Measurements from ENCODE around the gene MRFAP1L1. TPM values are rescaled to one million over a fixed set of nuclear protein-coding genes. Genes with fewer than 3 reads are reported as not detected.

Gene MRFAP1L1
- total and polyA plus RNA-seq, 9 of the 15 experiments (the other 6 are each of a cell fraction or from before 2014, with no cell fraction given), result 37.6 to 111 (median 83.8) TPM

GRCh38 chr4:6755088-6755753, 45.6 kb upstream of the MRFAP1L1 start (continued):
- TF ChIP-seq MGA (IDR thresholded peaks at IDR 0.05), result peak; percentile 67
- no peak for TF ChIP-seq NUFIP1 (IDR thresholded peaks at IDR 0.05; ENCODE audit: partially characterized antibody)
- TF ChIP-seq DPF2 (IDR thresholded peaks at IDR 0.05), result peak; percentile 48
- peak; percentile 76 for TF ChIP-seq L3MBTL2 (IDR thresholded peaks at IDR 0.05)
- TF ChIP-seq KLF6 (CRISPR knock-in tag; IDR thresholded peaks at IDR 0.05; ENCODE audit: borderline replicate concordance), result no peak
- no peak for TF ChIP-seq GTF2B (IDR thresholded peaks at IDR 0.05; ENCODE audit: extremely low read depth, insufficient read length)
- TF ChIP-seq E2F4 (CRISPR knock-in tag; IDR thresholded peaks at IDR 0.05; ENCODE audit: low read depth), result no peak
- TF ChIP-seq HSF4 (CRISPR knock-in tag; IDR thresholded peaks at IDR 0.05; ENCODE audit: borderline replicate concordance), result no peak
- peak; percentile 51; the same call in 1 of the 2 replicates for TF ChIP-seq FOXP1 (CRISPR knock-in tag; IDR thresholded peaks at IDR 0.05)
- no peak for TF ChIP-seq IRF9 (tag; IDR thresholded peaks at IDR 0.05)
- TF ChIP-seq PKNOX1 (IDR thresholded peaks at IDR 0.05), result no peak
- no peak for TF ChIP-seq RFX1 (IDR thresholded peaks at IDR 0.05)
- TF ChIP-seq HNRNPUL1 (IDR thresholded peaks at IDR 0.05; ENCODE audit: low read length), result no peak
